GM21423 (cell line): ENCODE results near the gene SIK3.

ENCODE experiments used
- ATAC-seq: cut with Tn5 transposase; IDR thresholded peaks from one replicate; pipeline ENCODE4 v1.9.1; 2021; ENCODE audit warnings: mild to moderate bottlenecking, moderate library complexity; ENCODE audit not compliant: unreplicated experiment

SIK3 gene

DNA sequence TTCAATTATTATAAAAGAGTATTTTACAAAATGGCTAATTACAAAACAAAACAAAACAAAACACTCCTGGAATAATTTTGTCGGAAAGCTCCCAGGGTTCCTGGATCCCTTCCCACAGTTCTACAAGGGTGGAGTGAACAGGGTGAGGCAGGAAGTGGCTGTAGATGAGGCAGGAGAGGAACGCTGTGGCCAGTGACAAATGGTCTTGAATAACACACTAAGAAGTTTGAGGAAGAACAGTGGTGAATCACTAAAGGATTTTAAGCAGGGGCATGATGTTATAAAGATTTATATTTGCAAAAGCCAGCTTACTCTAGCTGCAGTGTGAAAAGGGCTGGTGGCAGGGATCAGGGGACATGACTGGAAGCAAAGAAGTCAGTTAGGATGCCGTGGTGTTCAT is 227.0 kb downstream of the SIK3 start:
- ATAC-seq = no peak

- ATAC-seq = no peak
Measured at GRCh38 chr11:116870054-116870453, 228.2 kb downstream of the SIK3 start.

GRCh38 chr11:116869610-116870009 is 228.6 kb downstream of the SIK3 start:
- no peak for ATAC-seq

DNA sequence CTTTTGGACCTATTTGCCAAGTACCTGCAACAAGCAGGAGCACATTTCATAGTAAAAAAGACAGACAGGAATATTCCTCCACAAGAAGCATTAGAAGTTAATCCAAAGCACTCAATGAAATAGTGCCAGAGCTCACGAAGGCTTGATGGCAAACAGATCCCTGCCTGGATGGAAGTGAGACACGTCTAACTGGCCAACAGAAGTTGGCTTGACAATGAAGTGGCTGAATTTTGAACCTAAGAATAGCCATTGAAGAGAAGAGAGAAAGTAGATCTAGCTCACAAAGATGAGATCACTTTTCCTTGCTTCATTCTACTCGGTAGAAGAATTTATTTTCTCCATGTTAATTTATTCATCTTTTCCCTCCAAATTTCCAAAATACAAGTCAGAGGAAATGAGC is 230.2 kb downstream of the SIK3 start:
- no peak for ATAC-seq

DNA sequence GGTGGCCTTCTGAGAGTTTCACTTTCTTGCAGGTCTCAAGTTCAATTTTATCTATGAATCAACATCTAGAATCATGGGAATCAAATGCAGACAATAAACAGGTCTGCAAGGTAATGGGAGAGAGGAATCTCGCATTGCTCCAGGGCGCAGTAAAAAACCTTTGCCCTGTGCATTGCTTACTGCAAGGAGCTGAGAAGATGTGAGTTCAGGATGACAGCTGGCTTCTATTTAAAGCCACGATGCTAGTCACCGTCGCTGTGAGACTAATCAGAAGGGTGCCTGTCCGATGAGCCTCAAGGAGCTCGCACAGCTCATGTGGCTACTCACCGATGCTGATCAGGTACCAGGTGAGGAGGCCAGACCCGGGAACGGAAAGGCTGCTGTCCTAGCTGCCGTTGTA is 230.6 kb downstream of the SIK3 start:
- ATAC-seq = no peak

- no peak for ATAC-seq
Measured at GRCh38 chr11:116866804-116867455, 231.3 kb downstream of the SIK3 start.

DNA sequence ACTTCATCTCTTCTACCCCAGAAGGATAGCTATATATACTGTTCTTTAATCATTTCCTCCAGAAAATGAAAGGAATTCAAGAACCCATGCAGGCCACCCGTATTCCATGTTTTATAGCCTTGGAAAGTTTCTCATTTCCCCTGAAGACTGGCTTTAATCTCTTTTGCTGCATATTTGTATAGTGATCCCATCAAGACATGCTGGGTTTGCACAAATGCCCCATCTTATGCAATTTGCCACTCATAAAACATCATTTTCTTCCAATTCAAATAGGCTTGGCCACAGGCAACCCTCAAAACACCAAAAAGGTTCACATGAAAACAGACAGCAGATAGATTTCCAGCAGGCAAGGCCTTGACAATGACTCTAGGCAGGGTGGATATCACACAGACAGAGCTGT is 232.5 kb downstream of the SIK3 start:
- ATAC-seq = no peak

- no peak for ATAC-seq
Measured at GRCh38 chr11:116864531-116864930, 233.7 kb downstream of the SIK3 start.

GRCh38 chr11:116862951-116863350 is 235.3 kb downstream of the SIK3 start:
- ATAC-seq = no peak

DNA sequence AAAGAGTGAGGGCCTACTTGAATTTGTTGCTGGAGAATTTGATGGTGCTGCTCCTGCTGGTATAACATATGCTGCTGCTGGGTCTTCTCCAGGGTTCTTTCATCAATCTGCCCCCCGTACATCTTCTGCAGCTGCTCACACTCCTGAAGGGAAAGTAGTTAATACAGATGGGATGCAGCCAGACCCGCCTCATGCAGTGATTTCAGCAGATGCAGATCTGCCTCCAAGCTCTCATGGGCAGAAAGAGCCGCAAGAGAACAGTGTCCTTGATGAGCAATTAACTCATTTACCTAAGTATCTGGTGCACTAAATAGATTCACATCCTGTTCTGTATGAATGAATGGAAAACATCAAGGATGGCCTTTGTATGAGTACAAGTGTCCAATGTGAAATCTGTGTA is 236.0 kb downstream of the SIK3 start:
- ATAC-seq = no peak

GRCh38 chr11:116861539-116861938 is 236.7 kb downstream of the SIK3 start:
- ATAC-seq = no peak

GRCh38 chr11:116860303-116860702 is 237.9 kb downstream of the SIK3 start:
- ATAC-seq = no peak

DNA sequence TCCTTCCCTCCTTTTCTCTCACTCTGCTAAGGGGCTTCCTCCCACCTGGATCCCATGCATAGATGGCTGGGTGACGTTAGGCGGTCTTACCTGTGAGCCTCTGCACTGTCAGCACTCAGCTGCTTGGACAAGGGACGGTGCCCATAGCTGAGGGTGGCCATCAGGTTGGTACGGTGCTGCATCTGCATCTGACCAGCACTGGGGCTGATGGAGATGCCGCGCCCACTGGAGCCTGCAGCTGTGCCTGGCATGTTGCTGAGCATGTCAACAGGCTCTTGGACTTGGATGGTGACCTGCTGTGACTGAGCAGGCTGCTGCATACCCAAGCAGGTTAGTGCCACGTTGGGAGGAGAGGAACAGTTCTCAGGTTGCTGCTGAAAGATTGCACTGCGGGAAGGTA is 239.1 kb downstream of the SIK3 start:
- no peak for ATAC-seq

GRCh38 chr11:116857936-116858335 is 240.3 kb downstream of the SIK3 start:
- ATAC-seq = no peak

- ATAC-seq = no peak
Measured at GRCh38 chr11:116857316-116857715, 240.9 kb downstream of the SIK3 start.

GRCh38 chr11:116856423-116856822 is 241.8 kb downstream of the SIK3 start:
- no peak for ATAC-seq

DNA sequence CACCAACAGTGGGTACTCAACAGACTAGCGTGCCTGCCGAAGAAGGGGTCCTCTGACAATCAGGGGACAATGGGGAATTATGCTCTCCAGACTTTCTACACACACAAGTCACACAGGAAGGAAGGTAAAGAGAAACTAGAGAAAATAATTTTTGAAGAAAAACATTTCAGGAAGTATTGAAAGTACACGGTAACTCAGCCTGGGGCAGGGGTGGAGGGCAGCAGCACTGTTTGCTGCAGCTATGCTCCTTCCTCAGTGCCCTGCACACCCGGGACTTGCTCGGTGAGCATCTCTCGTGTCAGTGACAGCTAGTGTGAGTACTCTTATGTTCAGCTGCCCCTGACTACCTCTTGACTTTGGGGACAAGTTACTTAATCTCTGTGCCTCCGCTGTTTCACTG is 242.8 kb downstream of the SIK3 start:
- no peak for ATAC-seq

DNA sequence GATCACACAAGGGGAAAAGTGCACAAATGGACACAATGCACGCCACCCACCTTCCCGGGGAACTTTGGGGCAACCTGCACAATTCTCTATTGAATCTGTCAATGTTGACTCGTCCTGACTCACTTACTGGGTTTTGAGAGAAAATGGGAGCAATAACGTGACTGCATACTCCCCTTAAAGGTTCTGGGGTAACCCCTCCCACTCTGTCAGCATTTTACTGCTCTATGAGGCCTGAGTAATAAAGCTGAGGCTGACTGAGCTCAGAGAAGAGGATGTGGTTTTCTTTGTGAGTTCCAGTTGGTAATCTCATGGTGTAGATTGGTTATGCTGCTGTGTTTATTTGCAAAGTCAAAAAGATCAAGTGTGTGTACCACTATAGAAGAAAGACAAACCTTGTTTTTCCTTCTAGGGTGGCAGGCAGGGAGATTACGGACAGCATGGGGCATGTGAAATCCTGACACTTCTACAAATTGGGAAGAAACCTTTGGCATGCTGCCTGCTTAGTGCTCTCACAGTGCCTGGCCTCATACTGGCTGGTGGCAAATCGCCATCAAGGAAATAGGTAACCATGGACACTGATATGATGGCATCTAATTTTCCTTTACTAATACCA is 244.7 kb downstream of the SIK3 start:
- ATAC-seq = peak; percentile 92

DNA sequence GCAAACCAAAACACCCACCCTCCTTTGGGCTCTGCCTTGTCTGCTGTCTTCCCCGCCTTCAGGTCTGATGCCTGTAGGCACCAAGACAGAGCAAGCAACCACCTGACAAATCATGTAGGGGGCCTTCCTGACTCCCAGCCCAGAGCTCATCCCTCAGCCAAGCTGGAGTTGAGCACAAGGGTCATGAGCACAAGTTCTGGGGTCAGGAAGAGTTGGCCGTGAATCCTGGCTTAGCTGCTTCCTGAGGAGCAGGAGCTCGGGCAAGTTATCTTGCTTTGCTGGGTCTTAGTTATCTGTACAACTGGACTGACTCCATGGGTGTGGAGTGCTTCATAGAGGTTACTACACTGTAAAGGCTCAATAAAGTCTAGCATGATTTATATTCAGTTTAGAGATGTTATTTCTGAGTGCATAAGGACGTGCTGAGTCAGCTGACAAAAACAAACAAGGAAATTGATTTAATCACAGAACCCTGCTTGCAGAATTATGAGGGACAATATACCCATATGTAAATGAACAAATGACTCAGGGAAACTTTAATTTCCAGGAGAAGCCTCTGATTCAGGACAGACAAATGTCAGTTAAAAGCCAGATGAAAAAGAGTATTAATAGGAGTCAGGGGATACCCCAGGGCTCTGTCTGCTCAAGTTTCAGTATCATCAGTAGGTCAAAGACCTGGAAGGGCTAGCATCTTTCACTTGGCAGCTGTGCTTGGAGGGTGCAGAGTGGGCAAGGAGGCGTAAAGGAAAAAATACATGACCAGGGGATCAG is 245.8 kb downstream of the SIK3 start:
- ATAC-seq = peak; percentile 28

DNA sequence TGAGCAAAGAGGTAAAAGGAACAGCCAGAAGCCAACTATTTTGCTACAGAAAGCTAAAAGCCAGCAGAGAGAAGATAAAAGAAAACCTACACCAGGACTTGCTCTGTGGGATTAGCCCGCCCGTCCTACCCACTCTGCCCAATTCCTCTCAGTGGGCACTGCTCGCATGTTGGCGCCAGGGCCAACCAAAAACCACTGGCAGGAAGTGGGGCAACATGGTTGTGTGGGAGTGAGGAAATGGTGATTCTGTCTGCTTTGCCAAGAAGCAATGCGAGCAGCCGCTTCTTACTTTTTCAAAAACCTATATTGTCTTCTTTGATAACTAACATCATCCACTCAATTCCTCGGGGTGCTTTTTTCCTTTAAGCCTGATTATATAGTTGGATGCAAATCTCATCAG is 246.6 kb downstream of the SIK3 start:
- no peak for ATAC-seq

- no peak for ATAC-seq
Measured at GRCh38 chr11:116849486-116849885, 248.7 kb downstream of the SIK3 start.

DNA sequence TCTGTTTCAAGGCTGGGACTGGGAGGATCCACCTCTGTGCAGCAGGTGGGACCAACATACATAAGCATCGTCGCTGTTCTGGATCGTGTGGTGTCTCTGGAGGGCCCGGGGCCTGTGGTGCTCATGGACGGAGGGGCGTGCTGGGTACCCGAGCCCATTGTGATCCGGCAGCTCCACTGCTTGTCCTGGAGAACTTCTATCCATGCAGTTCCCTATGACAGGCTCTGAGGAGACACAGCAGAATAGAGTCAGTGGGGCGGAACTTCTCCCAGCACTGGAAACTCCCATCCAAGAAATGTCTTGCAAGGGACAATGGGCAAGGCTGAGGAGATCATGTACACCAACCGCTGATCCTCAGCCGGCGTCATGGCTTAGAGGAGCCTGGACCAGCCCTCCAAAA is 249.2 kb downstream of the SIK3 start:
- no peak for ATAC-seq
